ENCODE measurements around the gene CDC14B. TPM values are rescaled to one million over a fixed set of nuclear protein-coding genes. Genes with fewer than 3 reads are reported as not detected.
"Not testable (repeated sequence)": the region's sequence is repeated elsewhere in the genome, so short reads cannot be mapped to it uniquely, and the experiment has no call there.

The CDC14B gene
- total RNA-seq, 1 experiment from 2014 or later: 57.1 TPM

DNA sequence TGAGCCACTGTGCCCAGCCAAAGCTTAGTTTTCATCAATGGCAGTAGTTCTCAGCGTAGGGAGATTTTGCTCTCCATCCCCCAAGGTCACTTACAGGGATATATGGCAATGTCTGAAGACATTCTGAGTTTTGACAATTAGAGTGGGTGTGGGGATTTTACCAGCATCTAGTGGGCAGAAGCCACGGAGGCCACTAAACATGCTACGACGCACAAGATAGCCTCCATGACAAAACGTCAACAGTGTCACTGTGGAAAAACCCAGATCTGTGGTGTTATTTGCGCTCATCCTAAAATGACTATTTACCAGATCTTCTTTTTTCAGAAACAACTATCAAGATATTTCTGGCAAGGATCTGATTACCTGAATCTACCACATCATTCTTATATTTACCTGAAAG lies 68.2 kb downstream of the CDC14B start (continued):
- TF ChIP-seq TEAD1 (CRISPR knock-in tag; IDR thresholded peaks at IDR 0.05) (no peak), CBFB (CRISPR knock-in tag; IDR thresholded peaks at IDR 0.05; ENCODE audit: low read depth) (no peak), ZNF396 (CRISPR knock-in tag; IDR thresholded peaks at IDR 0.05; ENCODE audit: borderline replicate concordance) (no peak), SMAD4 (CRISPR knock-in tag; IDR thresholded peaks at IDR 0.05) (no peak), ZNF671 (CRISPR knock-in tag; IDR thresholded peaks at IDR 0.05) (no peak)
- TF ChIP-seq, protein P1, sequence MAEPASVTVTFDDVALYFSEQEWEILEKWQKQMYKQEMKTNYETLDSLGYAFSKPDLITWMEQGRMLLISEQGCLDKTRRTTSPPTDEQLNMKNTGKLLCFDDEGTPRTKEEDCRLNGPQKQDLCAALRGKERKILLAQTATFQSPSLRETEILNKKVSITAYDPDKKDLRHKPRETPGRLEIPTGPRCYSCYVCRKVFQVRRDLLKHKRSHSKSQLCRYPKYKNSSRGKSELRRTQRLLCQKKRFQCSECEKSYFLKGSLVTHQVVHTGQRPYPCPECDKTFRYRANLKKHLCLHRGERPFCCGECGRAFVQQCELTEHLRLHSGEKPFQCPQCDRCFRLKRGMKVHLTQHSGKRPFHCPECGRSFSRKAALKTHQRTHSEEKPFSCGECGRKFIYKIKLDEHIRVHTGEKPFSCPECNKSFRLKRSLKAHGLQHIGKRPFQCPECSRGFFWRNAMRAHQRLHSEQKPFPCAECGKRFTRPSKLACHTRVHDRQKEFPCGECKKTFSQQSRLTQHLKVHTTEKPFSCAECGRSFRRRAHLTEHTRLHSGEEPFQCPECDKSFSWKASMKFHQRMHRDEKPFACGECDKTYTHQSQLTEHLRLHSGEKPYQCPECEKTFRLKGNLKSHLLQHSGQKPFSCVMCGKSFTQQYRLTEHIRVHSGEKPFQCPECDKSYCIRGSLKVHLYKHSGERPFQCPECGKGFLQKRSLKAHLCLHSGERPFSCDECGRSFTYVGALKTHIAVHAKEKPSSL (CRISPR knock-in tag; conservative IDR thresholded peaks at IDR 0.05): no peak
- TF ChIP-seq, protein P2, sequence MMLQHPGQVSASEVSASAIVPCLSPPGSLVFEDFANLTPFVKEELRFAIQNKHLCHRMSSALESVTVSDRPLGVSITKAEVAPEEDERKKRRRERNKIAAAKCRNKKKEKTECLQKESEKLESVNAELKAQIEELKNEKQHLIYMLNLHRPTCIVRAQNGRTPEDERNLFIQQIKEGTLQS (CRISPR knock-in tag; conservative IDR thresholded peaks at IDR 0.05): no peak
- TF ChIP-seq, protein P3, sequence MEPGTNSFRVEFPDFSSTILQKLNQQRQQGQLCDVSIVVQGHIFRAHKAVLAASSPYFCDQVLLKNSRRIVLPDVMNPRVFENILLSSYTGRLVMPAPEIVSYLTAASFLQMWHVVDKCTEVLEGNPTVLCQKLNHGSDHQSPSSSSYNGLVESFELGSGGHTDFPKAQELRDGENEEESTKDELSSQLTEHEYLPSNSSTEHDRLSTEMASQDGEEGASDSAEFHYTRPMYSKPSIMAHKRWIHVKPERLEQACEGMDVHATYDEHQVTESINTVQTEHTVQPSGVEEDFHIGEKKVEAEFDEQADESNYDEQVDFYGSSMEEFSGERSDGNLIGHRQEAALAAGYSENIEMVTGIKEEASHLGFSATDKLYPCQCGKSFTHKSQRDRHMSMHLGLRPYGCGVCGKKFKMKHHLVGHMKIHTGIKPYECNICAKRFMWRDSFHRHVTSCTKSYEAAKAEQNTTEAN (CRISPR knock-in tag; IDR thresholded peaks at IDR 0.05): no peak
- TF ChIP-seq, protein P4, sequence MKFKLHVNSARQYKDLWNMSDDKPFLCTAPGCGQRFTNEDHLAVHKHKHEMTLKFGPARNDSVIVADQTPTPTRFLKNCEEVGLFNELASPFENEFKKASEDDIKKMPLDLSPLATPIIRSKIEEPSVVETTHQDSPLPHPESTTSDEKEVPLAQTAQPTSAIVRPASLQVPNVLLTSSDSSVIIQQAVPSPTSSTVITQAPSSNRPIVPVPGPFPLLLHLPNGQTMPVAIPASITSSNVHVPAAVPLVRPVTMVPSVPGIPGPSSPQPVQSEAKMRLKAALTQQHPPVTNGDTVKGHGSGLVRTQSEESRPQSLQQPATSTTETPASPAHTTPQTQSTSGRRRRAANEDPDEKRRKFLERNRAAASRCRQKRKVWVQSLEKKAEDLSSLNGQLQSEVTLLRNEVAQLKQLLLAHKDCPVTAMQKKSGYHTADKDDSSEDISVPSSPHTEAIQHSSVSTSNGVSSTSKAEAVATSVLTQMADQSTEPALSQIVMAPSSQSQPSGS (CRISPR knock-in tag; IDR thresholded peaks at IDR 0.05; ENCODE audit: borderline replicate concordance, low read depth): no peak
- TF ChIP-seq, protein P5, sequence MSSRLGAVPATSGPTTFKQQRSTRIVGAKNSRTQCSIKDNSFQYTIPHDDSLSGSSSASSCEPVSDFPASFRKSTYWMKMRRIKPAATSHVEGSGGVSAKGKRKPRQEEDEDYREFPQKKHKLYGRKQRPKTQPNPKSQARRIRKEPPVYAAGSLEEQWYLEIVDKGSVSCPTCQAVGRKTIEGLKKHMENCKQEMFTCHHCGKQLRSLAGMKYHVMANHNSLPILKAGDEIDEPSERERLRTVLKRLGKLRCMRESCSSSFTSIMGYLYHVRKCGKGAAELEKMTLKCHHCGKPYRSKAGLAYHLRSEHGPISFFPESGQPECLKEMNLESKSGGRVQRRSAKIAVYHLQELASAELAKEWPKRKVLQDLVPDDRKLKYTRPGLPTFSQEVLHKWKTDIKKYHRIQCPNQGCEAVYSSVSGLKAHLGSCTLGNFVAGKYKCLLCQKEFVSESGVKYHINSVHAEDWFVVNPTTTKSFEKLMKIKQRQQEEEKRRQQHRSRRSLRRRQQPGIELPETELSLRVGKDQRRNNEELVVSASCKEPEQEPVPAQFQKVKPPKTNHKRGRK (CRISPR knock-in tag; IDR thresholded peaks at IDR 0.05; ENCODE audit: borderline replicate concordance): no peak

DNA sequence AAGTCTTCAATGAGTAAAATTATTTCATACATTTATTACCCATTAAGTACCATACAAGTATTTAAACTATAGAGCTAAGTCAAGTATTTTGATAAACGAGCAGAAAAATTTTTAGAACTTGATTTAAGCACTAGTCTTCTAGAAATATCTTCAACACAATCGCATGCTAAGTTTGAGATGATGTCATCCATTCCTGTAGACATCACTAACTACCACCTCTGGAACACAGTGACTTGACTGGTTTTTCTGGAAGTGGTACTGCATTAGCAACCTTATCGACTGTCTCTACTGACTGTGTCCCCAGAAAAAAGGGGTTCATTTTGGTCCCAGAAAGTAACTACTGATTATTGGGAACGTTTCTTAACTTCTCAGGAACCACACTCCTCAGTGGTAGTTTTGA lies 69.0 kb downstream of the CDC14B start:
- Mint-ChIP-seq H3K27me3 (ENCODE audit: low read depth) (no peaks in the 10 kb centered on the region), H3K27ac (no peak overlapping the region), H3K36me3 (peaks cover 15% of the 10 kb centered on the region), H3K9me3 (0 out of 2 replicates have a peak, but pooled peaks cover 5% of the 10 kb centered on the region), H3K4me3 (no peak overlapping the region), H3K4me1 (peaks cover 4% of the 10 kb centered on the region)
- ChIA-PET CTCF (no interaction called here), POLR2A (no interaction called here)
- ATAC-seq (no peak), DNase-seq (ENCODE audit: low spot score) (no peak)
- TF ChIP-seq, protein P6, sequence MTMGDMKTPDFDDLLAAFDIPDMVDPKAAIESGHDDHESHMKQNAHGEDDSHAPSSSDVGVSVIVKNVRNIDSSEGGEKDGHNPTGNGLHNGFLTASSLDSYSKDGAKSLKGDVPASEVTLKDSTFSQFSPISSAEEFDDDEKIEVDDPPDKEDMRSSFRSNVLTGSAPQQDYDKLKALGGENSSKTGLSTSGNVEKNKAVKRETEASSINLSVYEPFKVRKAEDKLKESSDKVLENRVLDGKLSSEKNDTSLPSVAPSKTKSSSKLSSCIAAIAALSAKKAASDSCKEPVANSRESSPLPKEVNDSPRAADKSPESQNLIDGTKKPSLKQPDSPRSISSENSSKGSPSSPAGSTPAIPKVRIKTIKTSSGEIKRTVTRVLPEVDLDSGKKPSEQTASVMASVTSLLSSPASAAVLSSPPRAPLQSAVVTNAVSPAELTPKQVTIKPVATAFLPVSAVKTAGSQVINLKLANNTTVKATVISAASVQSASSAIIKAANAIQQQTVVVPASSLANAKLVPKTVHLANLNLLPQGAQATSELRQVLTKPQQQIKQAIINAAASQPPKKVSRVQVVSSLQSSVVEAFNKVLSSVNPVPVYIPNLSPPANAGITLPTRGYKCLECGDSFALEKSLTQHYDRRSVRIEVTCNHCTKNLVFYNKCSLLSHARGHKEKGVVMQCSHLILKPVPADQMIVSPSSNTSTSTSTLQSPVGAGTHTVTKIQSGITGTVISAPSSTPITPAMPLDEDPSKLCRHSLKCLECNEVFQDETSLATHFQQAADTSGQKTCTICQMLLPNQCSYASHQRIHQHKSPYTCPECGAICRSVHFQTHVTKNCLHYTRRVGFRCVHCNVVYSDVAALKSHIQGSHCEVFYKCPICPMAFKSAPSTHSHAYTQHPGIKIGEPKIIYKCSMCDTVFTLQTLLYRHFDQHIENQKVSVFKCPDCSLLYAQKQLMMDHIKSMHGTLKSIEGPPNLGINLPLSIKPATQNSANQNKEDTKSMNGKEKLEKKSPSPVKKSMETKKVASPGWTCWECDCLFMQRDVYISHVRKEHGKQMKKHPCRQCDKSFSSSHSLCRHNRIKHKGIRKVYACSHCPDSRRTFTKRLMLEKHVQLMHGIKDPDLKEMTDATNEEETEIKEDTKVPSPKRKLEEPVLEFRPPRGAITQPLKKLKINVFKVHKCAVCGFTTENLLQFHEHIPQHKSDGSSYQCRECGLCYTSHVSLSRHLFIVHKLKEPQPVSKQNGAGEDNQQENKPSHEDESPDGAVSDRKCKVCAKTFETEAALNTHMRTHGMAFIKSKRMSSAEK (CRISPR knock-in tag; IDR thresholded peaks at IDR 0.05; ENCODE audit: borderline replicate concordance): no peak
- TF ChIP-seq PRRX2 (CRISPR knock-in tag; IDR thresholded peaks at IDR 0.05) (no peak), RELA (CRISPR knock-in tag; IDR thresholded peaks at IDR 0.05; ENCODE audit: borderline replicate concordance) (no peak)

DNA sequence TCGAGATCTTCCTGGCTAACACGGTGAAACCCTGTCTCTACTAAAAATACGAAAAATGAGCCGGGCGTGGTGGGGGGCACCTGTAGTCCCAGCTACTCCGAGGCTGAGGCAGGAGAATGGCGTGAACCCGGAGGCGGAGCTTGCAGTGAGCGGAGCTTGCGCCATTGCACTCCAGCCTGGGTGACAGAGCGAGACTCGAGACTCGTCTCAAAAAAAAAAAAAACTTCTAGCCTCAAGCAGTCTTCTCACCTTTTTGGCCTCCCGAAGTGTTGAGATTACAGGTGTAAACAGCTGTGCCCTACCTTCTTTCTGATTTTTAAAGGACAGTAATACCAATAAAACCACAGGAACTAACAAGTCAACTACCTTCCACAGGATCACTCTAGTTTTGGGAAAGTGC lies 76.5 kb downstream of the CDC14B start:
- H3K27me3 Mint-ChIP-seq (ENCODE audit: low read depth); ATAC-seq; H3K4me3 Mint-ChIP-seq; POLR2A ChIA-PET; H3K9me3 Mint-ChIP-seq; CTCF ChIA-PET; DNase-seq (ENCODE audit: low spot score): not testable (repeated sequence)
- H3K36me3 Mint-ChIP-seq: peaks cover 27% of the 10 kb centered on the region
- H3K27ac Mint-ChIP-seq: peak overlapping the region; percentile 68; the same call in 1 of the 2 replicates
- peaks cover 12% of the 10 kb centered on the region for H3K4me1 Mint-ChIP-seq
